ENCODE data around the gene DEAF1.

GRCh38 chr11:626475-627307 lies 68.3 kb downstream of the DEAF1 start, which contains the start of gene SCT:
- TF ChIP-seq FOXK2 (IDR thresholded peaks at IDR 0.05) (no peak), FOXA1 (IDR thresholded peaks at IDR 0.05) (no peak), ARNT (IDR thresholded peaks at IDR 0.05) (no peak), BHLHE40 (IDR thresholded peaks at IDR 0.05; ENCODE audit: borderline replicate concordance) (no peak), SUZ12 (IDR thresholded peaks at IDR 0.05) (no peak), SP1 (IDR thresholded peaks at IDR 0.05) (no peak), L3MBTL2 (conservative IDR thresholded peaks at IDR 0.05) (no peak)

All from HEK293T (cell line).